GM21447 (cell line): ENCODE measurements around the gene CXCL12.

Experiments
- ATAC-seq: cut with Tn5 transposase; IDR thresholded peaks from one replicate; pipeline ENCODE4 v1.9.1; 2021; ENCODE audit not compliant: unreplicated experiment

The CXCL12 gene

DNA sequence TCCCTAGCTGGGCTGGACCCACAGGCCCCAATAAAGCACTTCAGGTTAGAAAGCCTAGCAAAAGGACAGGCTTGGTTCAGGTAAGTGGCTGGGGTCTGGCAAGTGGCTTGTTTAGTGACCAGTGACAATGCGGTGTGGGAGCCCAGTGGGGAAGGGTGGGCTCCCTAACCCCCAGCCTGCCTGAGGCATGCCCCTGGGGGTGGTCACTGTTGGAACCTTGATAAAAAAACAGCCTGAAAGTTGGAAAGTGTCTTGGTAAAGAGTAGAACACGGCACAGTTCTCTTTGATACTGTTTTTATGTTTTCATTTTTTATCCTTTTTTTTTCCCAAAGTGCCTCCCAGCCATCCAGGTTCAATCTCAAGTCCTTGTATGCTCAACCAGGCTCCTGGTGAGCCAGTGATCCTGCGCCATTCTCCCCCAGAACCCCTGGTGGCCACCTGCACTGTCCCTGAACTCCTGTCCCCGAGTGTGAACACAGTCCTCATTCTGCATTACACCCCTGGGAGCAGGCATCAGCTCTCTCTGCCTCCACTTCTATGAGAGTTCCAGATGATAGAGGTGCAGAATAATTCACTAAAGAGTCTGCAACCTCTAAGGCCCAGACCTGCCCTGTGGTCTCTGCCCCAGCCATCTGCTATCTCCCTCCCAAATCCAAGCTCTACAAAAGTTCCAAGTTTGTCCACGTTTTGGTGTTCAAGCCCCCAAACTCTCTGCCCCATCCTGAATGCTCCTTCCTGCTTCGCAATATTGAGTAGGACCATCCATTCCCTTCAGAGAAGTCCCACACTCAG is 15.0 kb upstream of the CXCL12 start:
- no peak for ATAC-seq

DNA sequence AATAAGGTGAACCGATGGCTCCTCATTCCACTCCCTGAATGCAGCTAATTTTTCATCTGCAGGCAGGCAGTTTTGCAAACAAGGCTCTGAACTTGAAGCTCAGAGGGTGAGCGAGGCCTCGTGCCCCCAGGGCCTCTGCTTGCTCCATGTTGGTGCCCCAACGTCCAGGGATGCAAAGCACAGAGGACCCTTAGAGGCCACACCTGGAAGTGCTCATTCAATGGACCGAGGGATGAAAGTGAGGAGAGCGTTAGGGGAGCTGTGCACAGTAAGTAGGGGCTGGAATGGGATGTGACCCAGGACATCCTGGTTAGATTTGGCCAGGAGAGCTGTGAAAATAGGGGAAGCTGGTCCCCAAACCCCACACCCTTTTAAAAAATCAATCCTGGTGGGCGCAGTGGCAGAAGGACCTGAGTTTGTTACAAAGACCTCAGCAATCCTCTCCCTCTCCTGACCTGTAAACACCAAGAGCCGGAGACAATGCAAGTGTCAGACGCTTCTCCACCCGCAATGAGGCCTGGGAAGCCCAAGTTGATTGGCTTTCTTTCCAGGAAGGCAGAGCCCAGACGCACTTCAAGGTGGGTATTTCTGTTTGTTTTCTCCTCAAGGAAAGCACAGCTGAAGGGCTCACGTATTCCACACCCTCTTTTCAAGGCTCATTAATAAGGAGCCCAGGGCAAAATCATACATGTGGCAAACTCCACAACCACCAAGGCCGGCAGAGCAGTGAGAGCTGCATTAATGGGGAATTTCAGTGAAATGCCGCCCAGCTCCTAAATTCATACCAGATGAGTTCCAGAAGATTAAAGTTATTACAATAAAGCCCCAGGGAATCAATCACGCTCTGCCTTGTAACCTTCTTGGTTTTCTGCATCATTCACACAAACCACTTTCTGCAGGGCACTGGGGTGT is 14.1 kb upstream of the CXCL12 start:
- ATAC-seq, result no peak

DNA sequence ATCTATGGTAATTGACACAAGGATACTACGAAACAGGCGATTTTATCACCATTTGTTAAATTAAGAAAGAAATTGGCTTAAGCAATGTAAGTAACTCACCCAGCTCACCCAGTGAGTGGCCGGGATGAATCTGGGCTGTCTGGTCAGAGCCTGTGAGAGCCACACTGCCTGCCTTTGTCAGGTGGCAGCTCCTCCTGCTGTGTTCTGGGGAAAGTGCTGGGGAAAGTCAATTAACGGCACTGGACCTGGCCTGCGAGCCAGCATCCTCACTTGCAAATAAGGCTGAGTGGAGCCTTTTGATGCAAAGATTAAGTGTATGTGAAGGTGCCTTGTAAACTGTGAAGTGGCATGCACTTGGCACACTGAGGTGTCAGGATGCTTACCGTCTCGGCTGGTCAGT is 13.4 kb upstream of the CXCL12 start:
- no peak for ATAC-seq

DNA sequence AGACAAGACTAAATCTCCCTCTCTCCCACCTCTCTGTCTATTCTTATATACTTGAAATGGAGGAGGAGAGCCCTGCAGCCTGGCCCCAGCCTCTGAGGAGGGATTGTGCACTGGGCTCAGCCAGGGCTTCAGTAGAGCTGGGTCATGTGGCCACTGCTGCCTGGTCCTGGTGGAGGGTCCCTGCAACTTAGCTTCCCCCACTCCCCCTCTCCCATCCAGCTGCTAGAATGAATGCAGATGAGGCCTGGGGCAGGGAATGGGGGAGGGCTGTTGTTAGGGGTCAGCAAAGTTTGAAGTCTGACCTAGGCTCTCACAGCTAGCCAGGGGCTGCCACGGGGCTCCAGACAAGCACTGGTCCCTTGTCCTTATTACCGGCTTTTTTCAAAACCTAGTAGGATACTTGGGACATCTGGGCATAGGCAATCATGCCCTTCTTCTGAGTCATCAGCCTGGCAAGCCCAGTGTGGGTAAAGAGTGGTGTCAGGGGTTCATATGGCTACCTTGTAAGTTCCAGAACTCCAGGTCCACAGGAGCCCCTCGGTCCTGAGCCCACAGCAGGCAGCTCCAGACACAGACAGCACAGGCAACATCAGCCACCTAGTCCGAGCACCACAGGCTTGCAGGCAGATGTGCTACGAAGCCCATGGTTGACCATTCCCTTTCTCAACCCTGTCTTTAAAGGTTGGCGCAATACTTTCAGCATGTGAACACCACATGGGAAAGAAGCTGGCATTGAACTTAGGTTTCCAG is 12.8 kb upstream of the CXCL12 start:
- ATAC-seq, result no peak

DNA sequence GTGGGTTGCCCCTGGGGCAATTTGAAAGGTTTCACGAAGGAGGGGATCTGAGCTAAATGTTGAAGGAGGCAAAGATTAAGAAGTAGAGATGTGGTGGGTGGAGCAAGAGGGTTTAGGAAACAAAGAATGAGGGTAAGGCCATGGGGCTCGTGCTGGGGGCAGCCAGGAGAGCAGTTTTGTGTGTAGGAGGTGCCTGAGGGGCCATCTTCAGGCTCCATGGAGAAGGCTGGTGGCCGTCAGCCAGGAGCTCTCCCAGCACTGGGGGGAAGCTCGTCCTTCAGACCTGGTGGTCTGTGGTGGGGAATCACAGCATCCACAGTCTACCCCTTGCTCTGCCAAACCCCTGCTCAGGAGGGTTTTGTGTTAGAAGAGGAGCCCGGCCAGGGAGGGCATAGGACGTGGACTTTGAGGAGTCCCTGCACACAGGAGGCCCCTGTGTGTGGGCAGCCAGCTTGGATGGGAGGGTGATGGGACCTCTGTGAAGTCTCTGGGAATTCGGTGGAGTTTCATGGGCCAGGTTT is 11.8 kb upstream of the CXCL12 start:
- no peak for ATAC-seq

DNA sequence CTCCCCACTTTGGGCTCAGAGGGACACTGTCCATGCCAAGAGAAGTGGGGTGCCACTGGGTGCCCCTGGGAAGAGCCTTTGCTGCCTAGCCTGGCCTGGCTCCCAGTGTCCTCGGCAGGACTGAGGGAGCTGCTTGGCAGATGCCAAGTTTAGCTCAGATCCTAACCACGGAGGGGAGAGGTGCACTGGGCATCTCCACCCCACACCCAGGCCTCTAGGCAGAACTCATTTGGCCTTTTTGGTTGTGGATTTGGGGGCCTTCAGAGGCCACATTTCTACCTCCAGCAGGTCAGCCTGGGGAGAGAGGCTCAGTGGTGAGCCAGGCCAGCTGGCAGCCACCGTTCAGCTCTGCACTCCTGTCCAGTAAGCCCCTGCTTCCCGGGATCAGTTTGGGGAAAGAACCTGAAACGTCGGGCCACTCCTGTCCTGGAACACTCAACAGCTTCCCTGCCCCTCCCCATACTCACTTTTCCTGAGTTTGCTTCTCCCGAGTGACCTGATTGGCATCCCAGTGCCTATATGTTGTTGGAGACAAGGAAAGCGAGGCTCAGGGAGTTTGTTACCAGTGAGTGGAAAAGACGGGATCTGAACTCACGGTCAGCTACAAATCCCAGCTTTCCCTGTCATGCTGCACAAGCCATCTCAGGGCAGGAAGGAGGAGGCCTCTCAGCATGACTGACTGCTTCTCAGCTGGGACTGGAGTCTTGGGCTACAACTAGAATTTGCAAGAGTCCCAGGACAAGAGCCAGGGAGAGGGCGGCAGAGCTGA is 11.2 kb upstream of the CXCL12 start:
- ATAC-seq, result no peak

DNA sequence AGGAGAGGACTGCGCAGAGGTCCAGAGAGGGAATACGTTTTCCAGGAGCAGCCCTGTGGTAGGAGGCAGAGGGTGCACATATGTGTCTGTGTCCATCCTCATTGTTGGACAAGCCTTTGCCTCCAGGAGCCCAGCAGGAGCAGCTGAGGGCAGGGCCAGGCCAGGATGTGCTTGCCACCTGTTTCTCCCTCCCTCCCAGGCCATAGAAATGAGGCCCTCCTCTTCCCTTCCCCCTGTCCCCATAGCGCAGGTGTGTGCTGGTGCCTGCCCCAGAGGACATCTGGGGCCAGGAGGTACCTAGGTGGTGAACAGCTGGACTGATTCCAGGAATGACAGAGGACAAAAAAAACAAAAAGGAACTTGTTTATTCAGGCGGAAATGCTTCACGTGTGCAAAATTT is 10.5 kb upstream of the CXCL12 start:
- ATAC-seq, result no peak

DNA sequence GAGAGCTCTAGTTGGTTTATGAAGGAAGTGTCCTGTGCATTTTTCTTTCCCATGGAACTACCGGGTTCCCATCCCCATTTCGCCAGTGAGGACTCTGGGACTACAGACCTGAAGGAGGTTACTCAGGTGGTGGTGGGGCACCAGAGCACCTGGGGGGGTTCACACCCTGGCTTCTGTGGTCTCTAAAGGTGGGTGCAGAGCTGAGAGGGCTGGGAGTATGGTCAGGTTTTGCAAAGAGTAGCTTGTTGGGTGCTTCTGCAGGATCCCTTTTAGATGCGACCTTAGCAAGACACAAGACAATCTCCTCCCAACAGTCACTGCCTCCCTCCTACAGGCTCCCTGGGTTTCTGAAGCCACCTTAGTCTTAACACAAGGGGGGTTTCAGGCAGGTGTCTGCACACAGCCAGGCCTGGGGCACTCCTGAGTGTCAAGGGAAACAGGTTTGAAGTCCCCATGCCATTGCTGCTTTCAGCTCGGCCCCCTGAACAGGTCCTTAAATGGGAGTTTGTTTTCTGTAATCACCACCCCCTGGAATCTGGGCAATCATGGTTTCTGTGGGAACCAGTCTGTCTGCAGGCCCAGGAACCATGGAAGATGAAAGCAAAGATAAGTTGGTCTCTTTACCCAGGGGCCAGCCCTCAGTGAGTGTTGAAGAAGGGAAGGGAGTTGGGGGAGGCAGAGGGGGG is 9.9 kb upstream of the CXCL12 start:
- ATAC-seq, result no peak

DNA sequence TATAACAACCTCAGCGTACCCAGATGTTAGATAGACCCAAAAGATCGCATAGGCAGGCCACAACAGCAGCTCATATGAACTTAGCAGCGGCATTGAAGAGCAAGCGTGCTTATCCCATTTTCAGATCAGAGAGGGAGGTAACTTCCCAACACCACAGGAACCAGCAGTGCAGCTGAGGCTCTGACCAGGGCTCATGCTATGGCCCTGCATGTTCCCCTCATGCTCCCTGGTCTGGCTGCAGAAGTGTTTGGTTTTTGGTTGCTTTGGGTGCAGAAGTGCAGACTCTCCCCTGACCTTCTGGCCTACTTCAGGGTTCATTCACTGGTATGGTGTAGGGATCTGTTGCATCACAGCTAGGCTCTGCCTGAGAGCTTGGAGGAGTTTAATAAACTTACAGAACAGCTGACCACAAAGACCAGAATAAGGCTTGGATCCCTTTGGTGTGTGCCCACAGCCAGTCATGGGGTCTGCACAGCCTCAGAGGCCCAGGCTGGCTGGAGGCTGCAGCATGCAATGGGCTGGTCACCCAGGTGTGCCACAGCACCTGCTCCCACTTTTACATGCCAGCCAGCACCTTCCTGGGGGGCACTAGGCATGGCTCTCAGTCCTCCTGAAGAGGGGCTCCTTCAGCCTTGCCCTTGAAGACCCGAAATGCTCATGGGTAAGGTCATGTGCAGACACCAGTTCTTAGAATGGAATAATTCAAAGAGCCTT is 9.1 kb upstream of the CXCL12 start:
- ATAC-seq, result no peak

DNA sequence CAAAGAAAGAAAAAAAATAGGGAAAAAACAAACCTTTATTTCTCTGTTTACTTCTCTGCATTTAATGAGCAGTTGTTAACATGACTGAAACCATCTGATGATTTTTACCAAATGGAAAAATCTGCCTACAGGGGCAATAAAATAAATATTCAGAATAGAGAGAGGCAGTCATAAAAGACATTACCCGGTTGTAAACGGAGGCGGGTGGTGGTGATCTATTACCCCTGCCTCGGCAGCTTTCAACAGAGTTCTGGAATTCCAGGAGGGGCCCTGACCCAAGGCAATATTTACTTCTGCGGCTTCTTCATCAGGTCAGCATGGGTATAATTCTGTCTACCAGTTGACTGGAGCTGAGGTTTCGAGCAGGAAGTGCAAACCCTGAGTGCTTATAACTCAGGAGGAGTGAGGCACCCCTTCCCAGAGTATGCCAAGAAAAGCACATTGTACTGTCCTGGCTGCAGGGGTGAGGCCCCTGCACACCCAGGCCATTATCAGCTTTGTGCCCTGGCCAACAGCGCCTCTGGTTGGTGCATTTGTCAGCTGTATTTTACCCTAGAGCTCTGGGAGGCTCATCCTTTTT is 8.2 kb upstream of the CXCL12 start:
- ATAC-seq, result no peak

DNA sequence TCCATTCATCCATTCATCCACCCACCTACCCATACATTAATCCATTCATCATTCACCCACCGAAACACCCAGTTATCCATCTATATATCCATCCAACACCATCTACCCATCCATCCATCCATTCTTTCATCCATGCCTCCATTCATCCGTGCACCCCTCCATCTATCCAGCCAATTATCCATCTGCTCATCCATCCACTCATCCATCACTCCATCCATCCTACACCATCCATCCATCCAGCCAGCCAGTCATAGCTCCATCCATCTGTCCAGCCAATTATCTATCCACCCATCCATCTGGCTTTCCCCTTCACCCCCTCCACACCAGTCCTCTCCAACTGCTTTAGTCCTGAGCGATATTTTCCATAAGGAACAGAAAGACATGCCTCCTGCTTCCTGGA is 7.5 kb upstream of the CXCL12 start:
- no peak for ATAC-seq

DNA sequence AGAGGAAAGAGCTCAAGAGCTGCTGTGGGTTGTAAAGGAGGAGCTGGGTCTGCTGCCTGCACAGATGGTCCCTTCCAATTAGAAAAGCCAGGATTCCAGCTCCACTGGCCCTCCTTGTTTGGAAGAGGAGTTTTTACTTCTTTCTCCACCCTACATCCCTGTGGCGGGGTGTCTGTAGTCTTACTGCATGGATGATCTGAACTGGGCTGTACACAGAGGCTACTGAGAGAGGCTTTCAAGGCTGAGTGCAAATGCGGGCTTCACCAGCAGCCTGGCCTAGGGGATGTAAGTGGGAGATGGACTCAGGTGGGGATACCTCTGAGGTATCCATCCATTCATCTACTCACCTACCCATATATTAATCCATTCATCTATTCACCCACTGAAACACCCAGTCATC is 7.1 kb upstream of the CXCL12 start:
- no peak for ATAC-seq

DNA sequence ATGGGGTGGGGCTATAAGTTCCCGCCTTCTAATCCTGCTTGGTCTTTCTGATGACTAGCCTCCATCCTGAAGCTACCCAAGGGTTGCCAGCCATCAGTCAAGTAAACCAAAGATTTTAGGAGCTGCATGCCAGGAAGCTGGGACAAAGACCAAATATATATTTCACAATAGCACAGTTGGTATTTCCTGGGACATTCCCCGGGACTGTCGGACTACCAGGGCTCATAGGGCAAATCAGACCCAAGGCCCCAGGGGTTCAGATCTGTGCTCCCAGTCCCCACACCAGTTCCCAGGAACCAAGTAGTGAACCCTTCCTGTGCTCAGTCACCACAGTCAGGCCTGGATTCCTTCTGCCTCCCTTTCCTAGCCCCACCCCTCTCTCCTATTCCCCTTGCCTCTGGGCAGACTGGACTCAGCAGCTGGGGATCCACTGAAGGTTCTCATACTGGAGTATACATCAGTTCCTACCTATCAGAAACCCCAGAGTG is 5.7 kb upstream of the CXCL12 start:
- ATAC-seq, result no peak

DNA sequence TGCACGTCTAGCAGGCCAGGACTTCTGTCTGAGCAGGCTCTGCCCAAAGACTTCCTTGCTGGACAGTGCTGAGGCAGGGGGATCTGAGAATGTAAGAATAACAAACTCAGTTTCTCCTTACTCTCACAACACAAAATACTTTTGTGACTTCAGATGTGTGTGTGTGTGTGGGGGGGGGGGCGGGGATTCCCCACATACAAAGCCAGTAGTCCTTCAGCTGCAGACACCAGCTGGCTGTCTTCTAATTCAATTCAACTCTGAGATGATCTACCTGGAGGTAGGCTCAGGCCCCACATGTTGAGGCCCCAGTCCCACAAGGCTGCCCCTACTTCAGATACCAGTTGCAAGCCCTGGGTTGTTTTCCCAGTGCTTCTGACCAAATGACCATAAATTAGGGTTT is 4.7 kb upstream of the CXCL12 start:
- no peak for ATAC-seq

DNA sequence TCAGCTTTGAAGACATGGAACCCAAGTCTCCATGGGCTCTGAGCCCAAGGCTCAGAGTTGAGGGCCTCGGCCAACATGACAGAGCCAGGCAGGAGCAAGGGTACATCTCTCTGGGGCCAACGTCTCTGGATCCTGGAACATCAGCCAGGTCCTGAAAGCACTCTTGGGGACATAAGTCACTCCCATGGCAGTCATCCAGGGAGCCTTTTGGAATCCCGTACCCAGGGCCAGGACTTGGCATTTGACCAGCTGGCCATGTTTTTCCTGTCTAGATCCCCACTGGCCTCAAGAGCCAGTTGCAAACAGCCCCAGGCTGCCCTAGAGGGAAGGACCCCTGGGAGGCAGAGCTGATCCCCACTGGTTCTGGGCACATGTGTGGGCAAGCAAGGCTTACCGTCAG is 4.3 kb upstream of the CXCL12 start:
- no peak for ATAC-seq

DNA sequence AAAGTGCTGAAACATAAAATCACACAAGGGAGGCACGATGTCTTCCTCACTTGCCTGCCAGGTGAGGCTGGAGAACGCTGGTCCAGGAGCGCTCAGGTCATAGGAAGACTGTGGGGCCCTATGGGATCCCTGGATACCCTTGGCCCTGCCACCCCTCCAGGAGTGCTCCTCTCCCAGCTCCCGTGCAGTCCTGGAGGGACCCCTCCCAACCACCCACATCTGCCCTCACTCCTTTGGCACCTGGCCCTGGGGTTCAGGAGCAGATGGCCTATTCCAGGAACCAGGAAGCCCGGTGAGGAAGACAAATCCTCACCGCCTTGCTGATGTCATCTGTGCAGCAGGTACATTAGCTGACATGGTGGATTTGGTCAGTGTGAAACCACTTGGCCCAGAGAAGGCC is 3.7 kb upstream of the CXCL12 start:
- no peak for ATAC-seq

DNA sequence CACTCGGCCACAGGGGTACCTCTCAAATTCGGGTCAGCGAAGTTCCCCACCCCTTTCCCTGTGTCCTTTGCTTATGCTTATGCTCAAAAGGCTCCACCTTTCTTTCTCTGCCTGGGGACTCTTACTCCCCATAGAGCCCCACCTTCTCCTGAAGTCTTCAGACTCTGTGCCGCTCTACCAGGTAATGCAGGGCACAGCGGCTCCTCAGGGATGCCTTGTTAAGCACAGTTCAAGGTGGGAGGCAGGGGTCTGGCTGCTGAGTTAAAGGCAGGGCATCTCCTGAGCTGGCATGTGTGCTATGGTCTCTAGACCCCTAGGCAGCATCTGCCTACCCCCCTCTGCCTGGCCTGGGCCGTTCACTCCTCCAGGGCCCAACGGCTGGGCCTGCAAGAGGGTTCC is 3.0 kb upstream of the CXCL12 start:
- no peak for ATAC-seq

DNA sequence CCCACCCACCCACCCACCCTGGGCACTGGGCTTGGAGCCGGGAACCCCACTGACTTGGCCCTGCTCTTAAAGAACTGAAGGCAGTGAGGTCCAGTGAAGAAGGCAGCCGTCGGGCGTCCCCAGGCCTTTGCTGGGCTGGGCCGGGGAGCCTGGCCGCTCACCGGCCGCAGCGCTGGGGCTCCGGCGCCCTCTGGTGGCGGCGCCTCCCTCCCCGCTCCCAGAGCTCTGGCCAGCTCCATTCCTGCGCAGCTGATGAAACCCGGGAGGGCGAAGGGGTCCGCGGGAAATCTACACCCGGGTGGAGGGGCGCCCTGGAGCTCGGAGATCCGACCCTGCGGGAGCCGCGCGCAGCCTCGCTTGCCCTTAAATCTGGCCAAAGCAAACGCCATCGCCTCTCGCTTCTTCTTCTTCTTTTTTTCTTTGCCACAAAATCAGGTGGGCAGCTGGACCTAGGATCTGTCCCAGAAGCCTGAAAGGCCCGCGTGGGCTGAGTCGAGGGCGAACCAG is 1.7 kb upstream of the CXCL12 start:
- ATAC-seq, result no peak
